Astrocyte of the cerebellum (primary cell): ENCODE data around the gene NHERF2.

Experiments
- DNase-seq: peaks from one replicate; pipeline ENCODE4 v3.0.0-alpha.2; 2011; ENCODE audit warnings: low read depth
- H3K4me3 ChIP-seq: 2 replicates; pipeline ENCODE4 v1.5.1; 2011; ENCODE audit warnings: mild to moderate bottlenecking, low read depth, low read length, moderate library complexity
- CTCF ChIP-seq: IDR thresholded peaks from 2 replicates; pipeline ENCODE4 v1.5.1; 2012; ENCODE audit warnings: low read length, low read depth, moderate library complexity, mild to moderate bottlenecking; ENCODE audit errors: missing control alignments
- in situ Hi-C: cut with HindIII; loops from 2 replicates; pipeline ENCODE4 v1.10.0; 2017; ENCODE audit warnings: low sequenced_read_pairs

The NHERF2 gene

GRCh38 chr16:2070576-2071453 lies 44.1 kb downstream of the NHERF2 start:
- in situ Hi-C loops, result loop anchor here (10.0 kb wide), 1 partner anchor 94 kb away; no protein-coding TSS in a partner anchor
- TF ChIP-seq CTCF, result no peak
- no peak for DNase-seq
- no peak overlapping the region for H3K4me3 ChIP-seq

GRCh38 chr16:2071454-2072202 lies 44.9 kb downstream of the NHERF2 start:
- DNase-seq, result no peak
- in situ Hi-C loops, result loop anchor here (10.0 kb wide), 1 partner anchor 93 kb away; no protein-coding TSS in a partner anchor
- TF ChIP-seq CTCF, result no peak
- no peak overlapping the region for H3K4me3 ChIP-seq

DNA sequence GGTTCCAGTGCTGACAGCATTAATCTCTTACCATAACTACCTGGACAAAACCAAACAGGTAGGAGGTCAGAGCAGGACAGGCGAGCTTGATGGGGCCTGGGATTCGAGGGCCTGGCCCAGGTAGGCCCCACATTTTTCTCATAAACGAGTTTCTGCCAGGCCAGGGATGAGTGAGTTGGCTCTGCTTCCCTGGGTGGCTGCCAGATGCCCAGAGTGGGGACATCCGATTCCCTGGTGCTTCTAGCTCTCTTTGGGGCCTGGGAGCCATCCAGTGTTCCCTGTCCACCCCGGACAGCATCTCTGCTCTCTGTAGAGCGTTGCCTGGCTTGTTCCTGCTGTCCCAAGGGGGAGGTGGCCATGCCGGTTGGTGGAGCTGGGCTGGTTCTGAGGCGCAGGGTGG lies 46.2 kb downstream of the NHERF2 start:
- no peak overlapping the region for H3K4me3 ChIP-seq
- in situ Hi-C loops, result loop anchor here (10.0 kb wide), 1 partner anchor 92 kb away; no protein-coding TSS in a partner anchor
- no peak for DNase-seq
- no peak for TF ChIP-seq CTCF

GRCh38 chr16:2074071-2074470 lies 47.4 kb downstream of the NHERF2 start:
- H3K4me3 ChIP-seq, result no peak overlapping the region
- in situ Hi-C loops, result loop anchor here (10.0 kb wide), 1 partner anchor 91 kb away; no protein-coding TSS in a partner anchor
- TF ChIP-seq CTCF, result no peak
- no peak for DNase-seq

GRCh38 chr16:2075631-2076030 lies 48.9 kb downstream of the NHERF2 start:
- no peak for DNase-seq
- in situ Hi-C loops, result loop anchor here (5.0 to 10.0 kb wide), 2 partner anchors 38 to 89 kb away; no protein-coding TSS in a partner anchor
- no peak overlapping the region for H3K4me3 ChIP-seq
- TF ChIP-seq CTCF, result no peak

DNA sequence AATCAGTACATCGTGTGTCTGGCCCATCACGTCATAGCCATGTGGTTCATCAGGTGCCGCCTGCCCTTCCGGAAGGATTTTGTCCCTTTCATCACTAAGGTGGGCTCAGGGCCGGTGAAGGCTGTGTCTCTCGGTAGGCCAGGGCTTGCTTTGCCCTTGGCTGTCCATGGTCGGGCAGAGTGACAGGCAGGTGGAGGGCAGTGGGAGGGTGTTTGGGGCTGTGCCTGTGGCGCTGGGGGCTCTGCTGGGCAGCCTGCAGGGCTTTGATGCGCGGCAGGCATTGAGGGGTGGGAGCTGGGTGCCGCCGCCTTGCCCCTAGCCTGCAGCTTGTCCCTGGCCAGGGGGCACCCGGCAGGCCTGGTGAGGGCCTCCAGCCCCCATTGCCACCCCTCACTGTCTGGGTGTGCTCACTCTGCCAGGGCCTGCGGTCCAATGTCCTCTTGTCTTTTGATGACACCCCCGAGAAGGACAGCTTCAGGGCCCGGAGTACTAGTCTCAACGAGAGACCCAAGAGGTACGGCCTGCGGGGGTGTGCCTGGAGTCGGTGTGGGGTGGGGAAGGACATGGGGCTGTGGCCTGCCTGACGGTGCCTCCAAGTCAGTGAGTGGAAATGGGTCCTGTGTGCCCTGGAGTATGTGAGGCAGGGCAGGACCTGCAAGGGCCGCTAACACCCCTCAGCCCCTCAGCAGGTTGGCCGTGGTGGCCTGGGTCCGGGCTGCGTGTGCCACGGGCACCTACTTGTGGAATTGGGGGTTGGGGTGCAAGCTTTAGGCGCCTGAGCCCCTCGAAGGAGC lies 49.6 kb downstream of the NHERF2 start:
- no peak overlapping the region for H3K4me3 ChIP-seq
- in situ Hi-C loops, result loop anchor here (5.0 to 10.0 kb wide), 2 partner anchors 39 to 89 kb away; no protein-coding TSS in a partner anchor
- no peak for TF ChIP-seq CTCF
- DNase-seq, result no peak
